COR-L47 (cell line): ENCODE measurements around the gene LRIF1.
"Not testable (repeated sequence)": the region's sequence is repeated elsewhere in the genome, so short reads cannot be mapped to it uniquely, and the experiment has no call there.

Source experiments
- DNase-seq: peaks from one replicate; lab custom pipeline; 2025; lab: John Stamatoyannopoulos, UW

LRIF1 gene

GRCh38 chr1:110948038-110948810, 15.5 kb downstream of the LRIF1 start:
- no peak for DNase-seq

- DNase-seq = no peak
These were observed 18.1 kb downstream of the LRIF1 start for GRCh38 chr1:110945626-110946025.

GRCh38 chr1:110944806-110945205, 18.9 kb downstream of the LRIF1 start:
- no peak for DNase-seq

- no peak for DNase-seq
These were observed 27.2 kb downstream of the LRIF1 start for GRCh38 chr1:110936567-110936966.

GRCh38 chr1:110931097-110931496, 32.6 kb downstream of the LRIF1 start:
- not testable (repeated sequence) for DNase-seq

- no peak for DNase-seq
These were observed 34.8 kb downstream of the LRIF1 start for GRCh38 chr1:110928904-110929303.

- DNase-seq = no peak
These were observed 35.5 kb downstream of the LRIF1 start for GRCh38 chr1:110928191-110928590.

- no peak for DNase-seq
These were observed 36.1 kb downstream of the LRIF1 start for GRCh38 chr1:110927484-110928075.

GRCh38 chr1:110921953-110922352, 41.8 kb downstream of the LRIF1 start:
- DNase-seq = no peak

- no peak for DNase-seq
These were observed 45.7 kb downstream of the LRIF1 start for GRCh38 chr1:110918016-110918415.

- no peak for DNase-seq
These were observed 46.9 kb downstream of the LRIF1 start for GRCh38 chr1:110916669-110917306.

GRCh38 chr1:110916274-110916668, 47.5 kb downstream of the LRIF1 start:
- DNase-seq = no peak

GRCh38 chr1:110915804-110916203, 47.9 kb downstream of the LRIF1 start:
- no peak for DNase-seq

GRCh38 chr1:110914676-110915075, 49.0 kb downstream of the LRIF1 start:
- no peak for DNase-seq

- DNase-seq = no peak
These were observed 50.9 kb downstream of the LRIF1 start for GRCh38 chr1:110912784-110913183.

- DNase-seq = no peak
These were observed 59.7 kb downstream of the LRIF1 start for GRCh38 chr1:110903853-110904500.

GRCh38 chr1:110902820-110903463, 60.8 kb downstream of the LRIF1 start:
- DNase-seq = no peak

GRCh38 chr1:110899458-110899843, 64.3 kb downstream of the LRIF1 start:
- DNase-seq = no peak

GRCh38 chr1:110898734-110899457, 64.8 kb downstream of the LRIF1 start:
- no peak for DNase-seq

GRCh38 chr1:110897681-110898080, 66.0 kb downstream of the LRIF1 start:
- no peak for DNase-seq
